ENCODE results near the gene GLB1L. TPM values are rescaled to one million over a fixed set of nuclear protein-coding genes. Genes with fewer than 3 reads are reported as not detected.
"Not testable (repeated sequence)": the region's sequence is repeated elsewhere in the genome, so short reads cannot be mapped to it uniquely, and the experiment has no call there.

Gene GLB1L
- total and polyA plus RNA-seq, 12 donors: 1.5 to 5.2 (median 2.4) TPM

GRCh38 chr2:219289537-219290361 lies 44.5 kb upstream of the GLB1L start:
- Histone ChIP-seq H3K9me3 (no peaks in the 10 kb centered on the region), H3K36me3 (peaks cover 0 to 22% (median 11%) of the 10 kb centered on the region in 9 donors), H3K4me1 (peaks cover 0 to 32% (median 8%) of the 10 kb centered on the region in 9 donors), H3K4me3 (no peak overlapping the region), H3K27ac (peak overlapping the region in 8 of 10 donors; percentile 18 to 76 (median 59)), H3K27me3 (no peaks in the 10 kb centered on the region)
- WGBS, 2 donors: 43 to 45% methylated on average over 16 of the region's 16 CpGs
- intact Hi-C loops (cut with DNase I): loop anchor here in 6 of 10 donors (5.0 to 10.0 kb wide), 3 partner anchors 65 to 235 kb away; partner anchors contain the start of genes CNPPD1 (in 3 of the 6), RETREG2 (in 3 of the 6), ANKZF1 (in 1 of the 6) and ATG9A (in 1 of the 6)
- ATAC-seq (peak; percentile 51 to 78 (median 70)), DNase-seq (peak; percentile 62 to 76)
- TF ChIP-seq, protein P1, sequence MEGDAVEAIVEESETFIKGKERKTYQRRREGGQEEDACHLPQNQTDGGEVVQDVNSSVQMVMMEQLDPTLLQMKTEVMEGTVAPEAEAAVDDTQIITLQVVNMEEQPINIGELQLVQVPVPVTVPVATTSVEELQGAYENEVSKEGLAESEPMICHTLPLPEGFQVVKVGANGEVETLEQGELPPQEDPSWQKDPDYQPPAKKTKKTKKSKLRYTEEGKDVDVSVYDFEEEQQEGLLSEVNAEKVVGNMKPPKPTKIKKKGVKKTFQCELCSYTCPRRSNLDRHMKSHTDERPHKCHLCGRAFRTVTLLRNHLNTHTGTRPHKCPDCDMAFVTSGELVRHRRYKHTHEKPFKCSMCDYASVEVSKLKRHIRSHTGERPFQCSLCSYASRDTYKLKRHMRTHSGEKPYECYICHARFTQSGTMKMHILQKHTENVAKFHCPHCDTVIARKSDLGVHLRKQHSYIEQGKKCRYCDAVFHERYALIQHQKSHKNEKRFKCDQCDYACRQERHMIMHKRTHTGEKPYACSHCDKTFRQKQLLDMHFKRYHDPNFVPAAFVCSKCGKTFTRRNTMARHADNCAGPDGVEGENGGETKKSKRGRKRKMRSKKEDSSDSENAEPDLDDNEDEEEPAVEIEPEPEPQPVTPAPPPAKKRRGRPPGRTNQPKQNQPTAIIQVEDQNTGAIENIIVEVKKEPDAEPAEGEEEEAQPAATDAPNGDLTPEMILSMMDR (IDR thresholded peaks at IDR 0.05): no peak

DNA sequence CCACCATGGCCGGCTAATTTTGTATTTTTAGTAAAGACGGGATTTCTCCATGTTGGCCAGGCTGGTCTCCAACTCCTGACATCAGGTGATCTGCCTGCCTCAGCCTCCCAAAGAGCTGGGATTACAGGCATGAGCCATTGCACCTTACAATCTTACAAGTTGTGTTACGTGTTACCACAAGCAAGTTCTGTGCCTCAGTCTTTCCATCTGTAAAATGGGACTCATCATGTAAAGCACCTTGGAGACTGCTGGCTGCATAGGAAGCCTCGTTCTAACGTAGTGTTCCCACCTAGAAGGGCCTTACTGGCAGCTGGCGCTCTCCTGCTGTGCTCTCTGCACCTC lies 43.9 kb upstream of the GLB1L start:
- Histone ChIP-seq H3K27me3 (no peaks in the 10 kb centered on the region), H3K9me3 (no peaks in the 10 kb centered on the region), H3K27ac (peak overlapping the region in 8 of 10 donors; percentile 18 to 71 (median 49)), H3K36me3 (peaks cover 0 to 27% (median 16%) of the 10 kb centered on the region in 9 donors), H3K4me3 (no peak overlapping the region), H3K4me1 (peaks cover 0 to 31% (median 4%) of the 10 kb centered on the region in 9 donors)
- DNase-seq (no peak), ATAC-seq (no peak)
- TF ChIP-seq, protein P1 (IDR thresholded peaks at IDR 0.05): no peak
- intact Hi-C loops (cut with DNase I): no loop called here
- WGBS, 2 donors: 66 to 71% methylated on average over 6 of the region's 6 CpGs

- DNase-seq (no peak), ATAC-seq (no peak)
- Histone ChIP-seq H3K27me3 (no peaks in the 10 kb centered on the region), H3K4me1 (peaks cover 0 to 31% (median 0%) of the 10 kb centered on the region in 9 donors), H3K36me3 (peaks cover 0 to 42% (median 28%) of the 10 kb centered on the region in 9 donors), H3K27ac (peak overlapping the region in 1 of 10 donors; percentile 25), H3K9me3 (no peaks in the 10 kb centered on the region), H3K4me3 (no peak overlapping the region)
- TF ChIP-seq, protein P1 (IDR thresholded peaks at IDR 0.05): no peak
- intact Hi-C loops (cut with DNase I): no loop called here
- 80% methylated on average over 10 of the region's 10 CpGs for WGBS, 2 donors
Measured at GRCh38 chr2:219287580-219288265, 42.5 kb upstream of the GLB1L start.

- H3K9me3 ChIP-seq; H3K27me3 ChIP-seq; intact Hi-C loops (cut with DNase I); DNase-seq; ATAC-seq; H3K4me3 ChIP-seq: not testable (repeated sequence)
- Histone ChIP-seq H3K36me3 (peaks cover 0 to 48% (median 34%) of the 10 kb centered on the region in 9 donors), H3K27ac (peak overlapping the region in 2 of 10 donors; percentile 25), H3K4me1 (peaks cover 0 to 38% (median 0%) of the 10 kb centered on the region in 9 donors)
- WGBS, 2 donors: 83 to 92% methylated on average over 6 of the region's 6 CpGs
Measured at GRCh38 chr2:219287116-219287440, 41.8 kb upstream of the GLB1L start.

Measured in heart right ventricle (tissue), 16 donors.